GM20000 (cell line): ENCODE data around the gene KRT9.
"Not testable (repeated sequence)": the region's sequence is repeated elsewhere in the genome, so short reads cannot be mapped to it uniquely, and the experiment has no call there.

Source experiments
- DNase-seq: peaks from one replicate; pipeline ENCODE4 v3.0.0; 2012; ENCODE audit warnings: low spot score
- CTCF ChIP-seq: IDR thresholded peaks from 2 replicates; pipeline ENCODE4 v1.5.1; 2012; ENCODE audit warnings: mild to moderate bottlenecking, control low read depth; ENCODE audit errors: extremely low read depth, missing control alignments

Gene KRT9

GRCh38 chr17:41581366-41582060 is 9.7 kb upstream of the KRT9 start:
- no peak for TF ChIP-seq CTCF
- no peak for DNase-seq

- no peak for DNase-seq
- no peak for TF ChIP-seq CTCF
These were observed 9.0 kb upstream of the KRT9 start for GRCh38 chr17:41580687-41581365.

- no peak for DNase-seq
- TF ChIP-seq CTCF: no peak
These were observed 8.4 kb upstream of the KRT9 start for GRCh38 chr17:41580244-41580575.

- peak; percentile 65 for TF ChIP-seq CTCF
- DNase-seq: peak; percentile 91
These were observed 7.8 kb upstream of the KRT9 start for GRCh38 chr17:41579484-41580243.

GRCh38 chr17:41578971-41579370 is 7.1 kb upstream of the KRT9 start:
- no peak for TF ChIP-seq CTCF

GRCh38 chr17:41578538-41578937 is 6.7 kb upstream of the KRT9 start:
- DNase-seq: no peak
- no peak for TF ChIP-seq CTCF

More at GRCh38 chr17:41578971-41579370, 7.1 kb upstream of the KRT9 start:
- no peak for DNase-seq

- DNase-seq: not testable (repeated sequence)
These were observed 4.9 kb upstream of the KRT9 start for GRCh38 chr17:41576740-41577139.
